ENCODE results near the gene RIMBP2.

The RIMBP2 gene

GRCh38 chr12:130765186-130765659 lies 49.1 kb upstream of the RIMBP2 start (continued):
- TF ChIP-seq, protein P1, sequence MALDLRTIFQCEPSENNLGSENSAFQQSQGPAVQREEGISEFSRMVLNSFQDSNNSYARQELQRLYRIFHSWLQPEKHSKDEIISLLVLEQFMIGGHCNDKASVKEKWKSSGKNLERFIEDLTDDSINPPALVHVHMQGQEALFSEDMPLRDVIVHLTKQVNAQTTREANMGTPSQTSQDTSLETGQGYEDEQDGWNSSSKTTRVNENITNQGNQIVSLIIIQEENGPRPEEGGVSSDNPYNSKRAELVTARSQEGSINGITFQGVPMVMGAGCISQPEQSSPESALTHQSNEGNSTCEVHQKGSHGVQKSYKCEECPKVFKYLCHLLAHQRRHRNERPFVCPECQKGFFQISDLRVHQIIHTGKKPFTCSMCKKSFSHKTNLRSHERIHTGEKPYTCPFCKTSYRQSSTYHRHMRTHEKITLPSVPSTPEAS (tag by site-specific recombination; IDR thresholded peaks at IDR 0.05), result peak; percentile 71
- TF ChIP-seq RBAK (tag by site-specific recombination; IDR thresholded peaks at IDR 0.05) (peak; percentile 96), TCF7L2 (IDR thresholded peaks at IDR 0.05; ENCODE audit: borderline replicate concordance, low read depth, low read length) (no peak), ZNF785 (tag by site-specific recombination; IDR thresholded peaks at IDR 0.05) (peak; percentile 94), ZFHX2 (tag by site-specific recombination; conservative IDR thresholded peaks at IDR 0.05) (peak; percentile 39; the same call in 1 of the 2 replicates), ZNF133 (tag by site-specific recombination; IDR thresholded peaks at IDR 0.05) (no peak; the same call in none of the 2 replicates), ZFP3 (tag by site-specific recombination; IDR thresholded peaks at IDR 0.05; ENCODE audit: low read depth) (no peak), KLF8 (tag by site-specific recombination; IDR thresholded peaks at IDR 0.05) (peak; percentile 81), ZNF311 (tag by site-specific recombination; IDR thresholded peaks at IDR 0.05; ENCODE audit: borderline replicate concordance) (peak; percentile 97)
- TF ChIP-seq, protein P2, sequence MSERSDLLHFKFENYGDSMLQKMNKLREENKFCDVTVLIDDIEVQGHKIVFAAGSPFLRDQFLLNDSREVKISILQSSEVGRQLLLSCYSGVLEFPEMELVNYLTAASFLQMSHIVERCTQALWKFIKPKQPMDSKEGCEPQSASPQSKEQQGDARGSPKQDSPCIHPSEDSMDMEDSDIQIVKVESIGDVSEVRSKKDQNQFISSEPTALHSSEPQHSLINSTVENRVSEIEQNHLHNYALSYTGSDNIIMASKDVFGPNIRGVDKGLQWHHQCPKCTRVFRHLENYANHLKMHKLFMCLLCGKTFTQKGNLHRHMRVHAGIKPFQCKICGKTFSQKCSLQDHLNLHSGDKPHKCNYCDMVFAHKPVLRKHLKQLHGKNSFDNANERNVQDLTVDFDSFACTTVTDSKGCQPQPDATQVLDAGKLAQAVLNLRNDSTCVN (tag by site-specific recombination; optimal IDR thresholded peaks at IDR 0.05), result no peak
- TF ChIP-seq, protein P3, sequence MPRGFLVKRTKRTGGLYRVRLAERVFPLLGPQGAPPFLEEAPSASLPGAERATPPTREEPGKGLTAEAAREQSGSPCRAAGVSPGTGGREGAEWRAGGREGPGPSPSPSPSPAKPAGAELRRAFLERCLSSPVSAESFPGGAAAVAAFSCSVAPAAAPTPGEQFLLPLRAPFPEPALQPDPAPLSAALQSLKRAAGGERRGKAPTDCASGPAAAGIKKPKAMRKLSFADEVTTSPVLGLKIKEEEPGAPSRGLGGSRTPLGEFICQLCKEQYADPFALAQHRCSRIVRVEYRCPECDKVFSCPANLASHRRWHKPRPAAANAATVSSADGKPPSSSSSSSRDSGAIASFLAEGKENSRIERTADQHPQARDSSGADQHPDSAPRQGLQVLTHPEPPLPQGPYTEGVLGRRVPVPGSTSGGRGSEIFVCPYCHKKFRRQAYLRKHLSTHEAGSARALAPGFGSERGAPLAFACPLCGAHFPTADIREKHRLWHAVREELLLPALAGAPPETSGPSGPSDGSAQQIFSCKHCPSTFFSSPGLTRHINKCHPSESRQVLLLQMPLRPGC (tag by site-specific recombination; IDR thresholded peaks at IDR 0.05), result peak; percentile 98
- TF ChIP-seq, protein P4, sequence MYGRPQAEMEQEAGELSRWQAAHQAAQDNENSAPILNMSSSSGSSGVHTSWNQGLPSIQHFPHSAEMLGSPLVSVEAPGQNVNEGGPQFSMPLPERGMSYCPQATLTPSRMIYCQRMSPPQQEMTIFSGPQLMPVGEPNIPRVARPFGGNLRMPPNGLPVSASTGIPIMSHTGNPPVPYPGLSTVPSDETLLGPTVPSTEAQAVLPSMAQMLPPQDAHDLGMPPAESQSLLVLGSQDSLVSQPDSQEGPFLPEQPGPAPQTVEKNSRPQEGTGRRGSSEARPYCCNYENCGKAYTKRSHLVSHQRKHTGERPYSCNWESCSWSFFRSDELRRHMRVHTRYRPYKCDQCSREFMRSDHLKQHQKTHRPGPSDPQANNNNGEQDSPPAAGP (tag by site-specific recombination; IDR thresholded peaks at IDR 0.05), result peak; percentile 98
- TF ChIP-seq, protein P5, sequence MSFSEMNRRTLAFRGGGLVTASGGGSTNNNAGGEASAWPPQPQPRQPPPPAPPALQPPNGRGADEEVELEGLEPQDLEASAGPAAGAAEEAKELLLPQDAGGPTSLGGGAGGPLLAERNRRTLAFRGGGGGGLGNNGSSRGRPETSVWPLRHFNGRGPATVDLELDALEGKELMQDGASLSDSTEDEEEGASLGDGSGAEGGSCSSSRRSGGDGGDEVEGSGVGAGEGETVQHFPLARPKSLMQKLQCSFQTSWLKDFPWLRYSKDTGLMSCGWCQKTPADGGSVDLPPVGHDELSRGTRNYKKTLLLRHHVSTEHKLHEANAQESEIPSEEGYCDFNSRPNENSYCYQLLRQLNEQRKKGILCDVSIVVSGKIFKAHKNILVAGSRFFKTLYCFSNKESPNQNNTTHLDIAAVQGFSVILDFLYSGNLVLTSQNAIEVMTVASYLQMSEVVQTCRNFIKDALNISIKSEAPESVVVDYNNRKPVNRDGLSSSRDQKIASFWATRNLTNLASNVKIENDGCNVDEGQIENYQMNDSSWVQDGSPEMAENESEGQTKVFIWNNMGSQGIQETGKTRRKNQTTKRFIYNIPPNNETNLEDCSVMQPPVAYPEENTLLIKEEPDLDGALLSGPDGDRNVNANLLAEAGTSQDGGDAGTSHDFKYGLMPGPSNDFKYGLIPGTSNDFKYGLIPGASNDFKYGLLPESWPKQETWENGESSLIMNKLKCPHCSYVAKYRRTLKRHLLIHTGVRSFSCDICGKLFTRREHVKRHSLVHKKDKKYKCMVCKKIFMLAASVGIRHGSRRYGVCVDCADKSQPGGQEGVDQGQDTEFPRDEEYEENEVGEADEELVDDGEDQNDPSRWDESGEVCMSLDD (tag by site-specific recombination; IDR thresholded peaks at IDR 0.05), result peak; percentile 55

- H3K27ac ChIP-seq (ENCODE audit: extremely low read depth, low read depth, low read length), result no peak overlapping the region
- TF ChIP-seq ELK4 (IDR thresholded peaks at IDR 0.05; ENCODE audit: borderline replicate concordance, low read depth, low read length) (no peak), KLF16 (tag by site-specific recombination; IDR thresholded peaks at IDR 0.05) (peak; percentile 73; the same call in 1 of the 2 replicates), ZNF155 (tag by site-specific recombination; IDR thresholded peaks at IDR 0.05) (peak; percentile 98), GLI4 (tag by site-specific recombination; IDR thresholded peaks at IDR 0.05) (peak; percentile 95; the same call in 1 of the 2 replicates), ZNF596 (tag by site-specific recombination; IDR thresholded peaks at IDR 0.05) (no peak), ZNF561 (tag by site-specific recombination; IDR thresholded peaks at IDR 0.05; ENCODE audit: borderline replicate concordance) (no peak), ZNF621 (tag by site-specific recombination; IDR thresholded peaks at IDR 0.05) (peak; percentile 98)
- TF ChIP-seq, protein P2 (tag by site-specific recombination; optimal IDR thresholded peaks at IDR 0.05), result peak; percentile 19
- TF ChIP-seq, protein P6, sequence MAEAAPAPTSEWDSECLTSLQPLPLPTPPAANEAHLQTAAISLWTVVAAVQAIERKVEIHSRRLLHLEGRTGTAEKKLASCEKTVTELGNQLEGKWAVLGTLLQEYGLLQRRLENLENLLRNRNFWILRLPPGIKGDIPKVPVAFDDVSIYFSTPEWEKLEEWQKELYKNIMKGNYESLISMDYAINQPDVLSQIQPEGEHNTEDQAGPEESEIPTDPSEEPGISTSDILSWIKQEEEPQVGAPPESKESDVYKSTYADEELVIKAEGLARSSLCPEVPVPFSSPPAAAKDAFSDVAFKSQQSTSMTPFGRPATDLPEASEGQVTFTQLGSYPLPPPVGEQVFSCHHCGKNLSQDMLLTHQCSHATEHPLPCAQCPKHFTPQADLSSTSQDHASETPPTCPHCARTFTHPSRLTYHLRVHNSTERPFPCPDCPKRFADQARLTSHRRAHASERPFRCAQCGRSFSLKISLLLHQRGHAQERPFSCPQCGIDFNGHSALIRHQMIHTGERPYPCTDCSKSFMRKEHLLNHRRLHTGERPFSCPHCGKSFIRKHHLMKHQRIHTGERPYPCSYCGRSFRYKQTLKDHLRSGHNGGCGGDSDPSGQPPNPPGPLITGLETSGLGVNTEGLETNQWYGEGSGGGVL (tag by site-specific recombination; IDR thresholded peaks at IDR 0.05), result peak; percentile 63; the same call in 1 of the 2 replicates
Observed at GRCh38 chr12:130764475-130765185, 48.5 kb upstream of the RIMBP2 start.

More at GRCh38 chr12:130764475-130765185, 48.5 kb upstream of the RIMBP2 start:
- Histone ChIP-seq H3K36me3 (ENCODE audit: control insufficient read depth in 2 of 2, insufficient read depth in 1 of 2, low read length in 2 of 2) (no peaks in the 10 kb centered on the region), H3K9me3 (ENCODE audit: control insufficient read depth, insufficient read depth, low read depth, low read length) (no peaks in the 10 kb centered on the region), H3K4me3 (ENCODE audit: low read depth, low read length) (no peak overlapping the region), H3K4me1 (ENCODE audit: control insufficient read depth, insufficient read depth, low read length) (no peaks in the 10 kb centered on the region)
- POLR2A ChIA-PET, result no interaction called here
- CTCF ChIA-PET, result no interaction called here

All from HEK293 (cell line).